IPS-18c (cell line): ENCODE measurements around the gene ELOVL6.
"Not testable (repeated sequence)": the region's sequence is repeated elsewhere in the genome, so short reads cannot be mapped to it uniquely, and the experiment has no call there.

Experiments used
- H3K4me3 ChIP-seq: 2 replicates; pipeline ENCODE4 v1.7.0; 2013; ENCODE audit warnings: low read depth, mild to moderate bottlenecking, low read length, moderate library complexity; ENCODE audit not compliant: insufficient read depth
- H3K9me3 ChIP-seq: one replicate; pipeline ENCODE4 v1.6.1; 2013; ENCODE audit warnings: mild to moderate bottlenecking, low read length, moderate library complexity; ENCODE audit not compliant: control insufficient read depth, insufficient read depth

ELOVL6 gene

GRCh38 chr4:110109455-110109854, 89.0 kb downstream of the ELOVL6 start:
- Histone ChIP-seq H3K4me3 (no peak overlapping the region), H3K9me3 (no peaks in the 10 kb centered on the region)

- Histone ChIP-seq H3K9me3 (no peaks in the 10 kb centered on the region), H3K4me3 (no peak overlapping the region)
These were observed 89.5 kb downstream of the ELOVL6 start for GRCh38 chr4:110108960-110109359.

DNA sequence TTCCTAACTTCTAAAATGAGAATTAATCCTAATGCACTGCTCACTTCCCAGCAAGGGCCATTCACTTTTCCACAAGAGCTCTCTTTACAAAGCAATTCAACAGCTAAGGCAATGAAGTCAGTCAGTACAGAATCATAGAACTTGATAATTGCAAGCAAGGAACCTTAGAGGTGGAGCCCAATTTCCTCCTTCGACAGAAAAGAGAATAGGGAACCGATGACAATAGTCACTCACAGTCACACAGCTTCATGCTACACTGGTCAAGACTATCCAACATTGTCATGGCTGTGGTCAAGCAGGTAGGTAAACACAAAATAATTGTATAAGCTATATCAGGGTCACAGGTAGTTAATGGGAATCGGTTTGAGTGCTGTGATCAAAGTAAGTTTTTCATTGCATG, 90.0 kb downstream of the ELOVL6 start:
- no peaks in the 10 kb centered on the region for H3K9me3 ChIP-seq
- no peak overlapping the region for H3K4me3 ChIP-seq

DNA sequence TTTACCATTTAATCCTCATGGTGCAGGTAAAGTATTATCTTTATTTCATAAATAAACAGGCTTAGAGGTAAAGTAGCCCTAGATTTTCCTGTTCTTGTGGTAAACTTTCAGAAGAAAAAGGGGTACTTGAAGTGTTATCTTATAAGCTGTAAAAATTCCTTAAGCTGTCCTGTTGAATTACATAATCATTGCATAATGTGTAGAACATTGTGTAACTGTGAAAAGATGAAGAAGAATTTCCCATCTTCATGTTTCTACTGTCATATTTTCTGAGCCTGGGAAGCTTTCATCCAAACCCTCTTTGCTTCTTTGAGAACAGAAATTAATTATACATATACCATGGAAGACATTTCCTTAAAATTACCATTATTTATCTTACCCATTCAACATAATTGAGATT, 90.5 kb downstream of the ELOVL6 start:
- H3K9me3 ChIP-seq: no peaks in the 10 kb centered on the region
- no peak overlapping the region for H3K4me3 ChIP-seq

GRCh38 chr4:110106931-110107296, 91.5 kb downstream of the ELOVL6 start:
- H3K9me3 ChIP-seq: no peaks in the 10 kb centered on the region
- no peak overlapping the region for H3K4me3 ChIP-seq

- Histone ChIP-seq H3K9me3 (no peaks in the 10 kb centered on the region), H3K4me3 (no peak overlapping the region)
These were observed 93.8 kb downstream of the ELOVL6 start for GRCh38 chr4:110104661-110105060.

- no peaks in the 10 kb centered on the region for H3K9me3 ChIP-seq
These were observed 98.8 kb downstream of the ELOVL6 start for GRCh38 chr4:110099638-110100037.

DNA sequence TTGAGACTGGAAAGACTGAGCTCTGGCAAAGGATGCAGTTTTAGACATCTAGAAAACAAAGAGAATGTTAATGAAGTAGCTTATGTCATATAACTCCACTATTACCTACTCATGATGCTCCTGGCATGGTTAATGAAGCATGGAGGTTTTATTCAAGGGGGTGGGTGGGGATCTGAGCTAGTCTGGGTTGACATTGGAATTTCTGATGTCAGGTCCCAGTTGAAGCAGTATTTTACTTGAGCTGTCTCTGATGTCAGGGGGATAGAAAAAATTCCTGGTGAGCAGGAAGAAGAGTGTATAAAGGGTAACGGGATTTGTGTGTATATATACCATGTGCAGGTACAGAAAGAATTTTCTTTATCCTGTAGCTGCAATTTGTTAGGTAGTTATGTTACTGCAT, 102.0 kb downstream of the ELOVL6 start:
- Histone ChIP-seq H3K9me3 (no peaks in the 10 kb centered on the region), H3K4me3 (no peak overlapping the region)

More at GRCh38 chr4:110099638-110100037, 98.8 kb downstream of the ELOVL6 start:
- no peak overlapping the region for H3K4me3 ChIP-seq

GRCh38 chr4:110092646-110093045, 105.8 kb downstream of the ELOVL6 start:
- Histone ChIP-seq H3K9me3 (no peaks in the 10 kb centered on the region), H3K4me3 (no peak overlapping the region)

- Histone ChIP-seq H3K9me3 (no peaks in the 10 kb centered on the region), H3K4me3 (no peak overlapping the region)
These were observed 106.8 kb downstream of the ELOVL6 start for GRCh38 chr4:110091434-110092140.

- no peaks in the 10 kb centered on the region for H3K9me3 ChIP-seq
These were observed 109.7 kb downstream of the ELOVL6 start for GRCh38 chr4:110088670-110089069.

DNA sequence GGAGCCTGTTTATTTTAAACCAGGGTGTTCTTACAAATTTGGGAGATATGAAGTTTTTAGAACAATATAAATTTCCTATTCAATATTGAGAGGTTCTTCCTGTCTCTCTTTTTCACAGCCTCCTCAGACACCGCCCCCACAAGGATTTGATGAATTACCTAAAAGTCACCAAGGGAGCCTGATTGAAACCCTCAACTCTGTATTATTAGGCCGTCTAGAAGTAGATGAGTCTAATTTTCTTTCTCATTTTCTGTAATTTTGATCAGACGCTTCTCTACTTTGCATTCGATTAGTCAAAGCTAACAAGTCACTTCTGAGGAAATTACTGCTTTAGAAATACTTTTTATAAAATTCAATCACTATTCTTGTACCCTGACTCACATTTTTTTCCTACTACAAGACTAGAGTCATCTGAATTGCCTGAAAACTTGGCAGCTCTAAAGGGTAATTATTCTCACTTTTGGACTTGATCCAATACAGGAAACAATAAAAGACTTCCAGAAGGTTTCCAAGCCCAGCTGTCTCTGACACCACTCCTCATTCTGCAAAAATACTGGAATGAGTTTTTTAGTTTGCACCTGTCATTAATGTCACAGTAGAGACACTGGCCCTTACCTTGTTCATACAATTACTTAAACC, 111.2 kb downstream of the ELOVL6 start:
- Histone ChIP-seq H3K9me3 (no peaks in the 10 kb centered on the region), H3K4me3 (no peak overlapping the region)

More at GRCh38 chr4:110088670-110089069, 109.7 kb downstream of the ELOVL6 start:
- no peak overlapping the region for H3K4me3 ChIP-seq

- H3K4me3 ChIP-seq: no peak overlapping the region
- no peaks in the 10 kb centered on the region for H3K9me3 ChIP-seq
These were observed 113.3 kb downstream of the ELOVL6 start for GRCh38 chr4:110085131-110085530.

GRCh38 chr4:110084154-110084553, 114.3 kb downstream of the ELOVL6 start:
- Histone ChIP-seq H3K4me3 (no peak overlapping the region), H3K9me3 (no peaks in the 10 kb centered on the region)

- not testable (repeated sequence) for H3K9me3 ChIP-seq, H3K4me3 ChIP-seq
These were observed 120.3 kb downstream of the ELOVL6 start for GRCh38 chr4:110078148-110078547.

DNA sequence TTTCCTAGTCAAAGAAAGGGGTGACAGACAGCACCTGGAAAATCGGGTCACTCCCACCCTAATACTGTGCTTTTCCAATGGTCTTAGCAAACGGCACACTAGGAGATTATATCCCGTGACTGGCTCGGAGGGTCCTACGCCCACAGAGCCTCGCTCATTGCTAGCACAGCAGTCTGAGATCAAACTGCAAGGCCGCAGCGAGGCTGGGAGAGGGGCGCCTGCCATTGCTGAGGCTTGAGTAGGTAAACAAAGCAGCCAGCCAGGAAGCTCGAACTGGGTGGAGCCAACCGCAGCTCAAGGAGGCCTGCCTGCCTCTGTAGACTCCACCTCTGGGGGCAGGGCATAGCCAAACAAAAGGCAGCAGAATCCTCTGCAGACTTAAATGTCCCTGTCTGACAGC, 121.6 kb downstream of the ELOVL6 start:
- not testable (repeated sequence) for H3K4me3 ChIP-seq, H3K9me3 ChIP-seq

GRCh38 chr4:110075891-110076290, 122.5 kb downstream of the ELOVL6 start:
- no peak overlapping the region for H3K4me3 ChIP-seq
- H3K9me3 ChIP-seq: no peaks in the 10 kb centered on the region

- Histone ChIP-seq H3K4me3 (no peak overlapping the region), H3K9me3 (no peaks in the 10 kb centered on the region)
These were observed 123.2 kb downstream of the ELOVL6 start for GRCh38 chr4:110075083-110075738.
